AG09309 (cell line): ENCODE results near the gene LONP1.
"Not testable (repeated sequence)": the region's sequence is repeated elsewhere in the genome, so short reads cannot be mapped to it uniquely, and the experiment has no call there.

Experiments
- DNase-seq: peaks from one replicate; pipeline ENCODE4 v3.0.0-alpha.2; 2010; ENCODE audit warnings: low read depth
- H3K4me3 ChIP-seq: 2 replicates; pipeline ENCODE4 v1.5.1; 2011; ENCODE audit warnings: mild to moderate bottlenecking, low read depth, low read length, moderate library complexity; ENCODE audit not compliant: control insufficient read depth
- CTCF ChIP-seq: IDR thresholded peaks from 2 replicates; pipeline ENCODE4 v1.5.1; 2011; ENCODE audit warnings: mild to moderate bottlenecking, low read depth, low read length, inconsistent platforms; ENCODE audit not compliant: insufficient read depth, control insufficient read depth; ENCODE audit errors: missing control alignments

Gene LONP1

GRCh38 chr19:5691822-5692722 lies 27.9 kb downstream of the LONP1 start:
- no peak for TF ChIP-seq CTCF
- peak overlapping the region; percentile 92 for H3K4me3 ChIP-seq
- no peak for DNase-seq

- H3K4me3 ChIP-seq: peak overlapping the region; percentile 92
- TF ChIP-seq CTCF: no peak
- DNase-seq: no peak
Observed at GRCh38 chr19:5690955-5691821, 28.8 kb downstream of the LONP1 start.

- peak; percentile 73 for DNase-seq
- peak; percentile 98 for TF ChIP-seq CTCF
- H3K4me3 ChIP-seq: peak within 1 kb of the TSS; percentile 92
Observed at GRCh38 chr19:5690125-5690954, 29.6 kb downstream of the LONP1 start, which contains the start of gene RPL36. Gene RPL36, plus strand, starts transcription at chr19:5690295. Its CDS starts 213 bp downstream, at chr19:5690508.

GRCh38 chr19:5688262-5688881 lies 31.6 kb downstream of the LONP1 start:
- not testable (repeated sequence) for H3K4me3 ChIP-seq, DNase-seq

- peak overlapping the region; percentile 39 for H3K4me3 ChIP-seq
- TF ChIP-seq CTCF: no peak
- DNase-seq: no peak
Observed at GRCh38 chr19:5687360-5688198, 32.4 kb downstream of the LONP1 start.
